Stimulated activated naive CD8-positive, alpha-beta T cell treated with anti-CD3 and anti-CD28 coated beads, Interleukin-15, amount 100 ng/mL, for 72 hours (primary cell): ENCODE data around the gene HTD2.
A peak's percentile ranks its signal among the peaks of the same experiment; 100 is the strongest.
"Not testable (repeated sequence)": the region's sequence is repeated elsewhere in the genome, so short reads cannot be mapped to it uniquely, and the experiment has no call there.

ENCODE experiments used
- ATAC-seq: fragments of 150-1000 bp; cut with Tn5 transposase; 2 replicates; pipeline ENCODE4 v1.10.0; 2021; ENCODE audit warnings: mild to moderate bottlenecking, moderate library complexity
- DNase-seq, 2 donors: peaks; one replicate each; pipeline ENCODE4 v3.0.0; 2021 to 2022
- H3K27ac Mint-ChIP-seq, 2 donors: one replicate each; pipeline ENCODE4 v1.8.0; 2022; ENCODE audit warnings: mild to moderate bottlenecking in 2 of 2, mixed read lengths in 2 of 2, moderate library complexity in 2 of 2
- H3K27me3 Mint-ChIP-seq: one replicate; pipeline ENCODE4 v1.8.0; 2022; ENCODE audit warnings: mixed read lengths
- H3K4me1 Mint-ChIP-seq: one replicate; pipeline ENCODE4 v1.8.0; 2022; ENCODE audit warnings: mild to moderate bottlenecking, mixed read lengths
- H3K4me3 Mint-ChIP-seq, 2 donors: one replicate each; pipeline ENCODE4 v1.8.0; 2022; ENCODE audit warnings: mild to moderate bottlenecking in 2 of 2, mixed read lengths in 2 of 2, moderate library complexity in 1 of 2
- H3K9me3 Mint-ChIP-seq, 2 donors: one replicate each; pipeline ENCODE4 v1.8.0; 2022; ENCODE audit warnings: mixed read lengths in 2 of 2

The HTD2 gene

DNA sequence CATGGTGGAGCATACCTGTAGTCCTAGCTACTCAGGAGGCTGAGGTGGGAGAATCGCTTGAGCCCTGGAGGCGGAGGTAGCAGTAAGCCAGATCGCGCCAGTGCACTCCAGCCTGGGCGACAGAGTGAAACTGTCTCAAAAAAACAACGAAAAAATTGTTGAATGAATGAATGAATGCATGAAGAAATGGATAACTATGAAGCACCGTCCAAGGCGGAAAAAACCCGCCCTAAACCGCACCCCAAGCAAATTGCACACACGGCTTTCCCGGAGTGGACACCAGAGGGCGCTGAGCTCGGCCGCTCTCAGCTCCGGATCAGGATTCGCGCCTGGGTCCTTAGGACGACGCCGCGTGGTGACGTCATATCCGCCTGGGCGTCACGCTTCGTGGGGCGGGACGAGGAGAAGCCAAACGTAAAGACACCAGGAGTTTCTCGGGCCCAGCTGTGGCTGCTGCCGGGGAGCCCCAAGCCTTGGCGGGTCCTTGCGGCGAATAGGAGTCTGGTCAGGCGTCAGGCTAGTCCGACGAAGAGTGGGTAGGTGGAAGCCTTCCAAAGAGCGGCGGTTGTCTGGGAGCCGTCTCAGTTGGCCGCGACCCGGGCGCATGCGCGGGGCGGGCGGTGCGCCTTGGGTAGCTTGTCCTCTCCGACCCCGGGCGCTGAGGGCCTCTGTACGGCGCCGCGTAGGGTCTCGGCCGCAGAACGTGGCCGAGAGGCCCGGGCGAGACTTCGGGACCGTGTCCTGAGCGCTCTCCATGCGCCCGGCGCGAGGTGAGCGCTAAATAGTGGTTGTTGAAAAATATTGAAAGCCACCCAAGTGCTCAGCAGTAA is at the start of gene HTD2, which contains the start of gene RPP14:
Gene HTD2, plus strand, starts transcription at position 639 of the 830 bp plus-strand sequence. CDS start 11,094 bp downstream, outside the sequence.
Gene RPP14, plus strand, starts transcription at position 364 of the 830 bp plus-strand sequence. CDS start 4,085 bp downstream, outside the sequence.
- H3K4me3 Mint-ChIP-seq = peak within 1 kb of the TSS; percentile 91 to 93
- peak within 1 kb of the TSS; percentile 98 to 100 for H3K27ac Mint-ChIP-seq
- ATAC-seq (peak; percentile 92), DNase-seq (peak; percentile 98 to 99)
- H3K9me3 Mint-ChIP-seq = peaks cover 0 to 7% of the 10 kb centered on the region in 2 donors
- peaks cover 18% of the 10 kb centered on the region for H3K27me3 Mint-ChIP-seq
- peaks cover 32% of the 10 kb centered on the region for H3K4me1 Mint-ChIP-seq

DNA sequence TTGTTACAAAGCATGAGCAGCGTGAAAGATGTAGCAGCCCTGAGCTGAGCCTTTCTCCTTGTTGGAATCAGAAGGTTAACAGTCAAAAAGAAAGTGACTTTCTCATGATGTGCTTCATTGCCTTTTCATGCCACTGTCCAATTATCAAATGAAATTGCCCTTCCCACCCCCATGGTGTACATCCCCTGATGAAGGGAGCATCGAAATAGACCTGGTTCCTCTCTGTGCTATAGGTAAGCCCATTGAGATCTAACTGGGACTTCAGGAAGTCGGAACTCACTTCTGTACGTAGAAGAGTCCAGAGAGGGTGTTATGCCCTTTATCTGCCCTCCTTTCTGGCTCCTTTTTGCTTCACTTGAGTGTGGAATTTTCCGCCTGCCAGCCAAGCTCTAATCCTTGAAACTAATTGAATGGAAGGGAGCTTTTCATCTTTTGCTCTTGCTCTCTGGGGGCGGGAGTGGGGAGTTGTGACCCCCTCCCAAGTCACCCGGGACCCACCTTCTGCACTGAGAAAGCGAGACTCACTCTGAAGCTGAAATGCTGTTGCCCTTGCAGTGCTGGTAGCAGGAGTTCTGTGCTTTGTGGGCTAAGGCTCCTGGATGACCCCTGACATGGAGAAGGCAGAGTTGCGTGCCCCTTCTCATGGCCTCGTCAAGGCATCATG is 47.8 kb upstream of the HTD2 start:
- Mint-ChIP-seq H3K4me3 (peak overlapping the region in 1 of 2 donors; percentile 60), H3K27me3 (no peaks in the 10 kb centered on the region), H3K9me3 (no peaks in the 10 kb centered on the region), H3K27ac (peak overlapping the region; percentile 37 to 59), H3K4me1 (peaks cover 24% of the 10 kb centered on the region)
- DNase-seq (no peak), ATAC-seq (no peak)

DNA sequence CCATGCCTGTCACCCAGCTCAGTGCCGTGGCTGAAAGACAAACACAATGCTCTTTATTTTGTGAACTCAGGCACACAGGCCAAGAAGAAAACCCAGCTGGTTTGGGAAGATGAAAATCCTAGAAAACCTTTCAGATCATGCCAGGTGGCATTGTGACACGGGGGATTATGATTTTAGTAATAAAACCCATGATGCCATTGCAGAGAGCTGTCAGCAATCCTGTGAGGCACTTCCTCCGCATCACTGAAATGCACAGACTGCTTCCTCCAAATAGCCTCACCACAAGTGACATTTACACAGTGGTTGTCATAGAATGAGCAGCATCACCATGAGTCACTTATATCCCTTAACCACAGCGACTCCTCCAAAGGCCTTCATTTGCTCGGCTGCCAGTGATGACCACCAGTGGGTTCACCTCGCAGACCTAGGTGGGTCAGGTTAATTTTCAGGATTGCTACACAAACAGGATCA is 46.0 kb upstream of the HTD2 start:
- DNase-seq (peak; percentile 11 to 26), ATAC-seq (peak; percentile 89)
- H3K27ac Mint-ChIP-seq = no peak overlapping the region
- H3K4me3 Mint-ChIP-seq = no peak overlapping the region
- H3K4me1 Mint-ChIP-seq = peaks cover 24% of the 10 kb centered on the region
- no peaks in the 10 kb centered on the region for H3K9me3 Mint-ChIP-seq
- no peaks in the 10 kb centered on the region for H3K27me3 Mint-ChIP-seq

GRCh38 chr3:58260733-58261132 is 45.6 kb upstream of the HTD2 start:
- peaks cover 24% of the 10 kb centered on the region for H3K4me1 Mint-ChIP-seq

GRCh38 chr3:58261954-58262666 is 44.2 kb upstream of the HTD2 start:
- Mint-ChIP-seq H3K27me3 (no peaks in the 10 kb centered on the region), H3K4me3 (no peak overlapping the region), H3K4me1 (peaks cover 24% of the 10 kb centered on the region), H3K27ac (no peak overlapping the region), H3K9me3 (no peaks in the 10 kb centered on the region)
- DNase-seq = no peak
- no peak for ATAC-seq

More at GRCh38 chr3:58260733-58261132, 45.6 kb upstream of the HTD2 start:
- no peak overlapping the region for H3K4me3 Mint-ChIP-seq
- ATAC-seq (no peak), DNase-seq (no peak)
- H3K9me3 Mint-ChIP-seq = no peaks in the 10 kb centered on the region
- H3K27ac Mint-ChIP-seq = no peak overlapping the region
- no peaks in the 10 kb centered on the region for H3K27me3 Mint-ChIP-seq

GRCh38 chr3:58266577-58266976 is 39.7 kb upstream of the HTD2 start:
- H3K27me3 Mint-ChIP-seq = no peaks in the 10 kb centered on the region
- no peaks in the 10 kb centered on the region for H3K9me3 Mint-ChIP-seq
- H3K4me3 Mint-ChIP-seq = no peak overlapping the region
- ATAC-seq = no peak
- no peaks in the 10 kb centered on the region for H3K4me1 Mint-ChIP-seq
- DNase-seq = no peak
- H3K27ac Mint-ChIP-seq = no peak overlapping the region

- not testable (repeated sequence) for H3K9me3 Mint-ChIP-seq
- peak overlapping the region in 1 of 2 donors; percentile 77 for H3K27ac Mint-ChIP-seq
These were observed 38.8 kb upstream of the HTD2 start for GRCh38 chr3:58267543-58267942.

GRCh38 chr3:58269356-58269755 is 37.0 kb upstream of the HTD2 start:
- H3K27me3 Mint-ChIP-seq = no peaks in the 10 kb centered on the region
- DNase-seq (no peak), ATAC-seq (no peak)
- peaks cover 9% of the 10 kb centered on the region for H3K4me1 Mint-ChIP-seq
- no peak overlapping the region for H3K4me3 Mint-ChIP-seq
- H3K27ac Mint-ChIP-seq = no peak overlapping the region
- H3K9me3 Mint-ChIP-seq = no peaks in the 10 kb centered on the region

More at GRCh38 chr3:58267543-58267942, 38.8 kb upstream of the HTD2 start:
- not testable (repeated sequence) for DNase-seq, H3K4me3 Mint-ChIP-seq, H3K4me1 Mint-ChIP-seq, ATAC-seq, H3K27me3 Mint-ChIP-seq

DNA sequence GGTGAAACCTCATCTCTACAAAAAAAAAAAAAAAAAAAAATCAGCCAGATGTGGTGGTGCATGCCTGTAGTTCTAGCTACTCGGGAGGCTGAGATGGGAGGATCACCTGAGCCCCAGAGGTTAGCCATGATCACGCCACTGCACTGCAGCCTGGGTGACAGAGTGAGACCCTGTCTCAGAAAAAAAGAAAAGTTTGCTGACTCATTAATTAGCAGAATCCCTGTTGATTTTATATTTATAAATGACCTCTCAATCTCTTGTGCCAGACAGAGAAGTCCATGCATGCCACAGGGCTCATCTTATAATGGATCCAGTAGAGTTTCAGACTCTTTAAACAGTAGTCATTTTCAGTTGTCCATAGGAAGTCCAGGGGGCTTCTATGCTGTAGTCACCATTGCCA is 35.8 kb upstream of the HTD2 start:
- H3K27ac Mint-ChIP-seq = no peak overlapping the region
- H3K27me3 Mint-ChIP-seq = no peaks in the 10 kb centered on the region
- no peak for ATAC-seq
- H3K4me3 Mint-ChIP-seq = no peak overlapping the region
- no peaks in the 10 kb centered on the region for H3K9me3 Mint-ChIP-seq
- peaks cover 9% of the 10 kb centered on the region for H3K4me1 Mint-ChIP-seq
- no peak for DNase-seq

DNA sequence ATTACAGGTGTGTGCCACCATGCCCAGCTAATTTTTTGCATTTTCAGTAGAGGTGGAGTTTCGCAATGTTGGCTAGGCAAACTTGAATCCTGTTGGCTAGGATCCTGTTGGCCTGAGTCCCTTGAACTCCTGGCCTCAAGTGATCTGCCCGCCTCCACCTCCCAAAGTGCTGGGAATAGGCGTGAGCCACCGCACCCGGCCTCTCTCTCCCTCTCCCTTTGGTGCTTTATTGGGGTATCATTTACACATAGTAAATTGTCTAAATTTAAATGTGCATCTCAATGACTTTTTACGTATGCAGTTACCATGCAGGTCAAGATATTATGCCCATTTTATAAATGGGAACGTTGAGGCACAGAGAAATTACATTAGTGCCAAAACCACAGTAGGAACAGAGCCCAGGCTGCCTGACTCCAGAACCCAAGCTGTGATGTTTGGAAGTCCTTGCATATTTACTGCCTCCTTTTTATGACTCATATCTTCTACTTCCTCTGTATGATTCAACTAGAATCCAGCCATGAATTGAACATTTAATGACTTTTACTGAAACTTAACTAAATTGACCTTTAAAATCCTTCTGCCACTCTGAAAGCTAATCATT is 34.3 kb upstream of the HTD2 start:
- Mint-ChIP-seq H3K4me3 (no peak overlapping the region), H3K27ac (peak overlapping the region; percentile 30 to 56), H3K4me1 (peaks cover 9% of the 10 kb centered on the region), H3K9me3 (peaks cover 0 to 6% of the 10 kb centered on the region in 2 donors), H3K27me3 (no peaks in the 10 kb centered on the region)
- ATAC-seq (peak; percentile 67), DNase-seq (no peak)

GRCh38 chr3:58272891-58273290 is 33.4 kb upstream of the HTD2 start:
- Mint-ChIP-seq H3K9me3 (peaks cover 0 to 6% of the 10 kb centered on the region in 2 donors), H3K27ac (no peak overlapping the region), H3K27me3 (no peaks in the 10 kb centered on the region), H3K4me3 (no peak overlapping the region), H3K4me1 (peaks cover 9% of the 10 kb centered on the region)
- ATAC-seq (no peak), DNase-seq (no peak)

- H3K4me1 Mint-ChIP-seq, H3K27ac Mint-ChIP-seq, H3K9me3 Mint-ChIP-seq, ATAC-seq, DNase-seq, H3K27me3 Mint-ChIP-seq, H3K4me3 Mint-ChIP-seq: not testable (repeated sequence)
These were observed 33.0 kb upstream of the HTD2 start for GRCh38 chr3:58273362-58273761.

DNA sequence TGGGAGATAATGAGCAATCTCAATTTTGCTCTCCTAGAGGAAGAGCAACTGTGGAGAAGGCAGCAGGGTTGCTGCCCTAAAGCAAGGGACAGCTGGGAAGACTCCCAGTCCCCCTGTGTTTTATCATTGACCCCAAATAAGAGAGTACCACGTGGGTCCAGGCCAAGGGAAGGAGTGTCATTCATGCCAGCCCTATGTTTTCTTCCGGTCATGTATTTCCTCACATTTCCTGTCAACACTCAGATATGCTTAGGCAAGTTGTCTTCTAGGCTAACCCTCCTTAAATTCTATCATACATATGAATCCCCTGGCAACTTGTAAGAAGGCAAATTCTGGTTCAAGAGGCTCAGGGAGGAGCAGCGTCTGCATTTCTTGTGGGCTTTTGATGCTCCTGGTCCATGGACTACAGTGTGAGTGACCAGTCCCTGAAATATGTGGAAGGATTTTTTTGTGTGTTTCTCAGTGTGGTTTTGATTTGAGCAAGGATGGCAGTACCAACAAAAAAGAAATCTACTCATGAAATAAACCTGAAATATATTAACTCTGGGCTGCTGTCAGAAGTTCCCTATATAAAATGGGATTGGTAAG is 32.2 kb upstream of the HTD2 start:
- peaks cover 0 to 6% of the 10 kb centered on the region in 2 donors for H3K9me3 Mint-ChIP-seq
- H3K27ac Mint-ChIP-seq = peak overlapping the region in 1 of 2 donors; percentile 68
- no peak for DNase-seq

GRCh38 chr3:58281069-58281468 is 25.3 kb upstream of the HTD2 start:
- H3K27ac Mint-ChIP-seq = no peak overlapping the region
- ATAC-seq = no peak
- DNase-seq = no peak
- no peaks in the 10 kb centered on the region for H3K4me1 Mint-ChIP-seq
- H3K27me3 Mint-ChIP-seq = no peaks in the 10 kb centered on the region
- H3K4me3 Mint-ChIP-seq = no peak overlapping the region
- peaks cover 0 to 6% of the 10 kb centered on the region in 2 donors for H3K9me3 Mint-ChIP-seq

More for the DNA sequence above, 32.2 kb upstream of the HTD2 start:
- H3K27me3 Mint-ChIP-seq = no peaks in the 10 kb centered on the region
- H3K4me1 Mint-ChIP-seq = peaks cover 9% of the 10 kb centered on the region
- no peak overlapping the region for H3K4me3 Mint-ChIP-seq
- ATAC-seq = no peak

- ATAC-seq (no peak), DNase-seq (no peak)
- no peaks in the 10 kb centered on the region for H3K27me3 Mint-ChIP-seq
- no peak overlapping the region for H3K27ac Mint-ChIP-seq
- no peaks in the 10 kb centered on the region for H3K9me3 Mint-ChIP-seq
- no peak overlapping the region for H3K4me3 Mint-ChIP-seq
- no peaks in the 10 kb centered on the region for H3K4me1 Mint-ChIP-seq
These were observed 21.0 kb upstream of the HTD2 start for GRCh38 chr3:58285334-58285733.
